Stimulated activated CD8-positive, alpha-beta memory T cell treated with anti-CD3 and anti-CD28 coated beads, Interleukin-7, amount 100 ng/mL, for 24 hours (primary cell): Measurements from ENCODE around the gene MYBBP1A.

ENCODE experiments used
- DNase-seq: peaks from one replicate; pipeline ENCODE4 v3.0.0-alpha.2; 2020; ENCODE audit warnings: low read depth

MYBBP1A gene

GRCh38 chr17:4536742-4537411 is 18.3 kb downstream of the MYBBP1A start:
- no peak for DNase-seq

- DNase-seq = no peak
Observed at GRCh38 chr17:4536259-4536741, 18.9 kb downstream of the MYBBP1A start.

GRCh38 chr17:4535667-4536258 is 19.4 kb downstream of the MYBBP1A start:
- DNase-seq = no peak

DNA sequence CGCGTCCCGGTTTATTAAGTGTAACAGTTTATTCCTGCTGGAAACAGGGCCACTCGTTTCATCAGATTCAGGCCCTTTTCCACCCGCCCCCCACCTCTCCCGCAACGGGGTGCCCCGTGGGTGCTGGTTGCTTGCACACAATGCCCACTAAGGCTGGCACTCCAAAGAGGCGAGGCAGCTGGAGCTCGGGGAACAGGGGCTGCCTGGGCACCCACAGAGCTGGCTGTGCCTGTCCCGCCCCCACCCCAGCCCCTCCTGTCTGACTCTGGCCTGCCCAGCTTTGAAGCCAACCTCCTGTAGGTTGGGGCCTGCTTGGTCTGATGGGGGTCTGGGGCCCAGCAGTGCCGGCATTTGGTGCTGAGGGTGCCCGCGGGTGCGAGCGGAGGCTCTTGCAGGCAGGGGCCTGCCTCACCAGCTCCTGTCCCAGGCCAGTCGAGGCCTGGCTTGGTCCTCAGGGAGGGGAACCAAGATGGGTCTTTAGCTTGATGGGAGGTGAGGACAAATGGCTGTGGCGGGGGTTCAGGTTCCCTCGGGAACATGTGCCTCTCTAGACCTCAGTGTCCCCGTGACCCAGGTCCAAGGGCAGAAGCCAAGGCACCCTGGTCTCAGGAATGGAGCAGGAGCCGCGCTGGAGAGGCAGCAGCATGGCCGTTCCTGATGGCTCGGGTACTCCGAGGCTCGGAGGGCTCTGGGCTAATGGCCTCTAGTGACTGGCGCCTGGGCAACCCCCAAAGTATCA is 20.1 kb downstream of the MYBBP1A start:
- DNase-seq = no peak

DNA sequence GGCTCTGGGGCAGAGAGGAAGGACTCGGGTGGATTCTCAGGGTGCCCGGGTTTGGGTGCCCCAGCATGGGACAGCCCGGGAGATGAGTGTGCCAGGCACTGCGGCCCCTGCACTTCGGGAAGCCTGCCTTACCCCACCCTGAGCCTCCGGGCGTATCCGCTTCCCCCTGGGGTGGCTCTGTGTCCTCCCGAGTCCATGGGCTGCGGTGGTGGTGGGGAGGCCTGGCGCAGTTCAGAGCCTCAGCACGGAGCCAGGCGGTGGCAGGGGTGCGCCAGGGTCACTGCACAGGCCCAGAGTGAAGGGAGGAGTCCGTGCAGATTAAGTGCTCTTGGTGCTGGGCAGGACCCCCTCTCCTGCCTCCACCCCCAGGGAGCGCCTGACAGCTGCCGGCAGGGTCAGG is 20.7 kb downstream of the MYBBP1A start:
- DNase-seq = no peak

DNA sequence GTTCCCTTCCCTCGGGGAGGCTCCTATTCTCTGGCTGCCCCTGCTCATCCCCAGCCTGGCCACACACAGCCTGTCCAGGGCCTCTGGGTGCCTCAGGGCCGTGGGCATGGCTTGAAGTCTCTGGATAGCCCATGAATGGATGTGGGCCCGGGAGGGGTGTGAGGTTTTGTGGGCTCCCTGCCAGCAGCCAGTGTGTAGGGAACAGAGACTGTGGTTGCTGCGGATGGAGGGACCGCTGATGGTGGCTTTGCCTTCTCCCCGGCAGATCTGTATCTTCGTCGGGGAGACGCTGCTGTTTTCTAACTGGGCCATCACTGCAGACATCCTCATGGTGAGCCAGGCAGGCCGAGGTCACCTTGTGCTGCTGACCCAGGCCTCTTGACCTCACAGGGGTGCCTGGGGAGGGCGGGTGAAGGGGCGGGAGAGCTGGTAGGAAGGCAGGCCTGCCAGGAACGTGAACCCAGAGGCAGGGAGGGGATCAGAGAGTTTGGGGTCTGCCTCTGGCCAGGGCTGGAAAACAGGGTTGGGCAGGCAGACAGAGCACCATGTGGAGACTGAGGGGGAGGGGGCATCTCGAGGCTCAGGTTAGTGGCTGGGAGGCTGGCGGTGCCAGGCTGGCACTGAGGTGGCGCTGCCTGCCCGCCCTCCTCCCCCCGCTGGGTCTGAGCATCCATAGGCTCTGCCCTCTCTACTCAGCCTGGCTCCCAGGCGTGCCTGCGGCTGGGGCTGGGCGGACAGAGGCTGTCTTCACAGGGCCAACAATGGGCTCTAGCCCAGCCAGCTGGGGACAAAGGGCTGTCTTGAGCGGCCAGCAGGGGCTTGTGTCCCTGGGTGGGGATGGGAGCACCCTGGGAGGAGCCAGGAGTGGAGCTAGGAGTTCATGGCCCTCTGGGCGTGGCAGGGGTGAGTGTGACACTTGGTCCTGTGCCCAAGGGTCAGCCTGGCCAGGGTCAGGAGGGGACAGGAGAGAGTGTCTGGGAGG is 21.4 kb downstream of the MYBBP1A start:
- DNase-seq = no peak

DNA sequence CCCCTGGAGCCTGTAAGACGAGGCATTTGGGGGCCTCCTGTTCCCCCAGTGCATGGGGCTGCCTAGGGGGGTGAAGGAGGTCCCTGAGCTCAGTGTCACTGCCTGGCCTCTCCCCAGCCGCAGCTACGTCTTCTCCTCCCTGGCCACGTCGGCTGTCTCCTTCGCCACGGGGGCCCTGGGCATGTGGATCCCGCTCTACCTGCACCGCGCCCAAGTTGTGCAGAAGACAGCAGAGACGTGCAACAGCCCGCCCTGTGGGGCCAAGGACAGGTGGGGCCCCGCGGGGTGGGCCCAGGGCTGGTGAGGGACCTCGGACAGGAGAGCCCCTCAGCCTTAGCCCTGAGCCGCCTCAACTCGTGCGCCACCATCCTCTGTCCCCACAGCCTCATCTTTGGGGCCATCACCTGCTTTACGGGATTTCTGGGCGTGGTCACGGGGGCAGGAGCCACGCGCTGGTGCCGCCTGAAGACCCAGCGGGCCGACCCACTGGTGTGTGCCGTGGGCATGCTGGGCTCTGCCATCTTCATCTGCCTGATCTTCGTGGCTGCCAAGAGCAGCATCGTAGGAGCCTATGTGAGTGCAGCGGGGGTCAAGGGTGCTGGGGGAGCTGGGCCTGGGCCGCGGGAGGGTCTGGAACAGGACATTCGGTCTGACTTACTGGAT is 22.2 kb downstream of the MYBBP1A start:
- DNase-seq = no peak

DNA sequence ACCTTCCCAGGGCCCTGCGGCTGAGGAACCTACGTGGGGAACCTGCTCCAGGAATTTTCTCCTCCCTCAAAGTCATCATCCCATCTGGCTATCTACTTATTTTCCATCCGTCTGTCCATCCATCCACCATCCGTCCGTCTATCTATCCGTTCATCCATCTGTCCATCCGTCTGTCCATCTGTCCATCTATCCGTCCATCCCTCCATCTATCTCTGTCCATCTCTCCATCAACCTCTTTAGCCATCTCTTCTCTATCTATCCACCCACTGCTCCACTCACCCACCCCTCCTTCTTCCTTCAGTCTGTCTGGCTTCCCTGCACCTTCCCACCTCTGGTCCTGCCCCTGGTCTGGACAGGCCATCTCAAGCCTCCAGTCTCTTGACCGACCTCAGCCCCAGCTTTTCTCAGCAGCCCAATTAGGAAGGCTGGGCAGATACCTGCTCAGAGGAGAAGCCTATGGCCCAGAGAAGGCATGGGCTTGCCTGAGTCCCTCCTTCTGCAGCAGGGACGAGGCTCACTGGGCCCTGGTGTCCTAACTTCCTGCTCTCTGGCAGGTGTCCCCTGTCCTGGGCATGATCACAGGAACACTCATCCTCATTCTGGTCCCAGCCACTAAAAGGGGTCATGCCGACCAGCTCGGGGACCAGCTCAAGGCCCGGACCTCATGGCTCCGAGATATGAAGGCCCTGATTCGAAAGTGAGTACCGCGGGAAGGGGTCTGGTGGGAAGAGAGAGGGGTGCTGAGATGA is 23.0 kb downstream of the MYBBP1A start:
- DNase-seq = no peak

- DNase-seq = no peak
Observed at GRCh38 chr17:4530799-4531730, 24.1 kb downstream of the MYBBP1A start.

- DNase-seq = no peak
Observed at GRCh38 chr17:4529533-4530152, 25.5 kb downstream of the MYBBP1A start.

- DNase-seq = no peak
Observed at GRCh38 chr17:4527566-4528125, 27.5 kb downstream of the MYBBP1A start.

DNA sequence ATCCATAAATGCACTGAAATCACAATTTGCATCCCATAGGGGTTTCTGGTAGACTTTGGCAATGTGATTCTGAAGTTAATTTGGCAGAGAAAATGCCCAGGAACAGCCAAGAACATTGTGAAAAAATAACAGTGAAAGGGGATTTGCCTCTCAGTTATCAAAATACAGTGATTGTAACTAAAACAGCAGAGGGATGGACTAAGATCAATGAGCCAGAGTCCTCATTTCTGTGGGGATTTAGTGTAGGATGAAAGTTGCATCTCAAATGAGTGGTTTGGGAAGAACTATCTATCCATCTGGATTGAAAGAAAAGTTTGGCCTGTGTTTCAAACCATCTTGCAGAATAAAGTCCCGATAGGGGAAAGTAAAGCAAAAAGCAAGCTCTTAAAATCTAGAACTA is 28.1 kb downstream of the MYBBP1A start:
- DNase-seq = no peak

GRCh38 chr17:4525691-4526397 is 29.3 kb downstream of the MYBBP1A start:
- DNase-seq = no peak

DNA sequence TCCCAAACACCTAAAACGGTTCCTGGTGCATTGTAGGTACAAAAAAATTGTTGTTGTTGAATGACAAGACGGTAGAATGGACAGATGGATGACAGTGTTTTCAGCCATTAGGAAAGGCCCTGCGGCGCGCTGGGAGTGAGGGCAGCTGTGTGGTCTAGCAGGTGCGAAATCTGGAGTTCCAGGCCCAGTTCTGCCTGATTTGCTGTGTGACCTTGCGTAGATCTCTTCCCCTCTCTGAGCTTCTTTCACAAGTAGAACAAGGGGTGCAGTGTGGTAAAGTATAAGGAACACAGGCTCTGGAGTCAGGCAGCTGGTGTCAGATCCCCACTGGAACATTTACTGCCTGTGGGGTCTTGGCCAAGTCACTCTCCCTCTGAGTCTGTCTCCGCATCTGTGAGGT is 31.2 kb downstream of the MYBBP1A start:
- no peak for DNase-seq

DNA sequence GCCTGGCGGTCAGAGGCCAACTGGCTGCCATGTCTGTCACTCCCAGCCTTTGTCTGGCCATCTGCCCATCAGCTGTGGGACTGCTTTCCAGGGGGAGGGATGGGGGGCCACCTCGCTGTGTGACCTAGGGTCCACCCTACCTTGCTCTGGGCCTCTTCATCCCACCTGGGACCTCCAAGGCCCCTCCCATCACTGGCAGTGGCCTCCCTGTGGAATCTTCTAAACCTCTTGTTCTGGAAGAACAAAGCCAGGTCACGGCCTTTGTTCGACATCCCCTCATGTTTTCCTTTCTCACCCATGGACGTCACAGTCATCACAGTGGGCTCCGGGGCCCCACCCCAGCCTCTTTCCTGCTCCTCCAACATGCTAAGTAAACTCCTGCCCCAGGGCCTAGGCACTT is 32.5 kb downstream of the MYBBP1A start:
- no peak for DNase-seq

DNA sequence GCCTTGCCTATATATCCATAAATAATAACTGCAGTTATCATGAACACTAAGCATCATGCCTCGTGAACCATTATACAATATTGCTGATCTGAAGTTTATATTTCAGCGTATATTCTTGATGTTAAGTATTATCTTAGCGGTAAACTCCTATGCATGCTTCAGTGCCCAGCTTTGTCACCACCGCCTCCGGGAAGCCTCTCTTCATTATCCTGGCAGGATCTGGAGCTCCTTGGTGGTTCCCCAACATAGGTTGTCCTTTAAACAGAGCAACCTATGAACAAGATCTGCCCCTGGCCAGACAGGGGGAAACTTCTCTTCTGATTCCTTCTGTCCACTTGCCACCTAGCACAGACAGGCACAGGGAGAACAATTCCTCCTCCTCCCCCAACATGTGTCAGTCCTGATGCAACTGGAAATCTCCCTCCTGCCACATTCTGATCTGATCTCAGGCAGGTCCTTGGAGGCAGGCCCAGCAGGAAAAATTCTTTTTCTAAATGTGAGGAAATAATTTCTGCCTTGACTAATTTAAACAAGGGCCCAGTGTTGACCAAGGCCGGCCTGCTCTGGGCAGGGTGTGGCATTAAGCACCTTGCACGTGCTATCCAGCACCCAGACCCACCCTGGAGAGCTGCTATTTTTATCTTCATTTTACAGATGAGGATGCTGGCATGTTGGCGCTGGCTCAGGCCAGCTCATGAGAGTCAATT is 34.1 kb downstream of the MYBBP1A start:
- DNase-seq = no peak

GRCh38 chr17:4520060-4520893 is 34.9 kb downstream of the MYBBP1A start:
- no peak for DNase-seq
